ENCODE results near the gene GBF1. TPM values are rescaled to one million over a fixed set of nuclear protein-coding genes. Genes with fewer than 3 reads are reported as not detected.

The GBF1 gene
- total RNA-seq, 1 donor = 38.0 TPM

GRCh38 chr10:102222797-102223196 lies 22.5 kb upstream of the GBF1 start:
- Histone ChIP-seq H3K4me3 (ENCODE audit: insufficient read depth, low read length) (no peak overlapping the region), H3K27me3 (ENCODE audit: insufficient read depth, low read length) (peaks cover 8% of the 10 kb centered on the region), H3K79me2 (ENCODE audit: insufficient read depth, low read length) (no peaks in the 10 kb centered on the region), H3K36me3 (ENCODE audit: insufficient read depth, low read length) (no peaks in the 10 kb centered on the region), H3K9me3 (ENCODE audit: low read depth, low read length) (no peaks in the 10 kb centered on the region), H3K27ac (ENCODE audit: low read depth, low read length) (no peak overlapping the region), H3K4me1 (ENCODE audit: insufficient read depth, low read length) (peaks cover 24% of the 10 kb centered on the region), H2AFZ (ENCODE audit: low read length) (no peak overlapping the region), H3K4me2 (ENCODE audit: insufficient read depth, low read length) (no peak overlapping the region), H4K20me1 (ENCODE audit: insufficient read depth, low read length) (no peaks in the 10 kb centered on the region)
- no peak for DNase-seq (ENCODE audit: insufficient read length, low spot score, missing footprints)
- TF ChIP-seq CTCF (IDR thresholded peaks at IDR 0.05; ENCODE audit: extremely low read depth, low read depth, low read length) = no peak

GRCh38 chr10:102225646-102226541 lies 19.4 kb upstream of the GBF1 start, which contains the start of gene ELOVL3:
Gene ELOVL3, plus strand, starts transcription at chr10:102226299. Its CDS starts 250 bp downstream, at chr10:102226549.
- no peak for TF ChIP-seq CTCF (IDR thresholded peaks at IDR 0.05; ENCODE audit: extremely low read depth, low read depth, low read length)
- H3K4me2 ChIP-seq (ENCODE audit: insufficient read depth, low read length) = peak within 1 kb of the TSS; percentile 83
- H3K4me3 ChIP-seq (ENCODE audit: insufficient read depth, low read length) = peak within 1 kb of the TSS; percentile 61
- peak within 1 kb of the TSS; percentile 82 for H3K27ac ChIP-seq (ENCODE audit: low read depth, low read length)
- H3K9me3 ChIP-seq (ENCODE audit: low read depth, low read length) = no peaks in the 10 kb centered on the region
- DNase-seq (ENCODE audit: insufficient read length, low spot score, missing footprints) = peak; percentile 100
- H3K36me3 ChIP-seq (ENCODE audit: insufficient read depth, low read length) = no peaks in the 10 kb centered on the region
- H3K4me1 ChIP-seq (ENCODE audit: insufficient read depth, low read length) = peaks cover 31% of the 10 kb centered on the region
- H3K27me3 ChIP-seq (ENCODE audit: insufficient read depth, low read length) = peaks cover 7% of the 10 kb centered on the region
- peak within 1 kb of the TSS; percentile 96 for H2AFZ ChIP-seq (ENCODE audit: low read length)
- no peaks in the 10 kb centered on the region for H4K20me1 ChIP-seq (ENCODE audit: insufficient read depth, low read length)
- H3K79me2 ChIP-seq (ENCODE audit: insufficient read depth, low read length) = no peaks in the 10 kb centered on the region

GRCh38 chr10:102226542-102226870 lies 18.8 kb upstream of the GBF1 start:
- peak overlapping the region; percentile 96 for H2AFZ ChIP-seq (ENCODE audit: low read length)
- peak overlapping the region; percentile 61 for H3K4me3 ChIP-seq (ENCODE audit: insufficient read depth, low read length)
- peak overlapping the region; percentile 82 for H3K27ac ChIP-seq (ENCODE audit: low read depth, low read length)
- peak overlapping the region; percentile 83 for H3K4me2 ChIP-seq (ENCODE audit: insufficient read depth, low read length)
- H4K20me1 ChIP-seq (ENCODE audit: insufficient read depth, low read length) = no peaks in the 10 kb centered on the region
- peaks cover 31% of the 10 kb centered on the region for H3K4me1 ChIP-seq (ENCODE audit: insufficient read depth, low read length)
- peaks cover 2% of the 10 kb centered on the region for H3K27me3 ChIP-seq (ENCODE audit: insufficient read depth, low read length)
- H3K9me3 ChIP-seq (ENCODE audit: low read depth, low read length) = no peaks in the 10 kb centered on the region
- no peak for DNase-seq (ENCODE audit: insufficient read length, low spot score, missing footprints)
- no peak for TF ChIP-seq CTCF (IDR thresholded peaks at IDR 0.05; ENCODE audit: extremely low read depth, low read depth, low read length)
- H3K79me2 ChIP-seq (ENCODE audit: insufficient read depth, low read length) = no peaks in the 10 kb centered on the region
- no peaks in the 10 kb centered on the region for H3K36me3 ChIP-seq (ENCODE audit: insufficient read depth, low read length)

- no peaks in the 10 kb centered on the region for H3K79me2 ChIP-seq (ENCODE audit: insufficient read depth, low read length)
Observed at GRCh38 chr10:102227050-102227449, 18.3 kb upstream of the GBF1 start.

More at GRCh38 chr10:102227050-102227449, 18.3 kb upstream of the GBF1 start:
- TF ChIP-seq CTCF (IDR thresholded peaks at IDR 0.05; ENCODE audit: extremely low read depth, low read depth, low read length) = no peak
- DNase-seq (ENCODE audit: insufficient read length, low spot score, missing footprints) = peak; percentile 98
- H3K4me1 ChIP-seq (ENCODE audit: insufficient read depth, low read length) = peaks cover 31% of the 10 kb centered on the region
- peak overlapping the region; percentile 61 for H3K4me3 ChIP-seq (ENCODE audit: insufficient read depth, low read length)
- H3K36me3 ChIP-seq (ENCODE audit: insufficient read depth, low read length) = no peaks in the 10 kb centered on the region
- peak overlapping the region; percentile 83 for H3K4me2 ChIP-seq (ENCODE audit: insufficient read depth, low read length)
- H3K9me3 ChIP-seq (ENCODE audit: low read depth, low read length) = no peaks in the 10 kb centered on the region
- H3K27me3 ChIP-seq (ENCODE audit: insufficient read depth, low read length) = no peaks in the 10 kb centered on the region
- H3K27ac ChIP-seq (ENCODE audit: low read depth, low read length) = no peak overlapping the region
- no peaks in the 10 kb centered on the region for H4K20me1 ChIP-seq (ENCODE audit: insufficient read depth, low read length)
- no peak overlapping the region for H2AFZ ChIP-seq (ENCODE audit: low read length)

Measured in osteoblast (primary cell).